HUES6 (cell line): ENCODE results near the gene LYPLAL1.

Experiments used
- H3K27ac ChIP-seq: 2 replicates; pipeline ENCODE4 v1.7.0; 2013; ENCODE audit warnings: low read depth, mild to moderate bottlenecking, low read length, inconsistent platforms
- H3K27me3 ChIP-seq: 2 replicates; pipeline ENCODE4 v1.6.1; 2013; ENCODE audit warnings: low read length; ENCODE audit not compliant: control insufficient read depth, insufficient read depth
- H3K36me3 ChIP-seq: 2 replicates; pipeline ENCODE4 v1.6.1; 2013; ENCODE audit warnings: low read length; ENCODE audit not compliant: control insufficient read depth, insufficient read depth
- H3K4me1 ChIP-seq: 2 replicates; pipeline ENCODE4 v1.6.1; 2013; ENCODE audit warnings: low read length; ENCODE audit not compliant: control insufficient read depth, insufficient read depth
- H3K4me3 ChIP-seq: 2 replicates; pipeline ENCODE4 v1.5.1; 2013; ENCODE audit warnings: low read depth, low read length
- H3K9ac ChIP-seq: one replicate; pipeline ENCODE4 v1.6.1; 2013; ENCODE audit warnings: mild to moderate bottlenecking, low read length
- H3K9me3 ChIP-seq: 2 replicates; pipeline ENCODE4 v1.6.1; 2013; ENCODE audit warnings: low read depth, low read length; ENCODE audit not compliant: control insufficient read depth, insufficient read depth

Gene LYPLAL1

GRCh38 chr1:219163401-219163954, 10.2 kb upstream of the LYPLAL1 start:
- Histone ChIP-seq H3K4me3 (no peak overlapping the region), H3K27ac (no peak overlapping the region), H3K9ac (no peak overlapping the region), H3K4me1 (no peaks in the 10 kb centered on the region; the same call in 1 of the 2 replicates), H3K27me3 (no peaks in the 10 kb centered on the region), H3K36me3 (no peaks in the 10 kb centered on the region), H3K9me3 (no peaks in the 10 kb centered on the region)

GRCh38 chr1:219171192-219171935, 2.3 kb upstream of the LYPLAL1 start:
- no peak overlapping the region for H3K4me3 ChIP-seq
- H3K9me3 ChIP-seq = no peaks in the 10 kb centered on the region
- no peaks in the 10 kb centered on the region for H3K27me3 ChIP-seq
- peaks cover 15% of the 10 kb centered on the region for H3K4me1 ChIP-seq
- no peaks in the 10 kb centered on the region for H3K36me3 ChIP-seq
- H3K9ac ChIP-seq = no peak overlapping the region
- no peak overlapping the region for H3K27ac ChIP-seq

GRCh38 chr1:219172821-219173220, 857 bp upstream of the LYPLAL1 start:
- H3K9ac ChIP-seq = no peak overlapping the region
- H3K27ac ChIP-seq = no peak overlapping the region
- H3K27me3 ChIP-seq = no peaks in the 10 kb centered on the region
- H3K4me1 ChIP-seq = peaks cover 15% of the 10 kb centered on the region
- no peaks in the 10 kb centered on the region for H3K9me3 ChIP-seq
- H3K4me3 ChIP-seq = no peak overlapping the region
- H3K36me3 ChIP-seq = 0 out of 2 replicates have a peak, but pooled peaks cover 3% of the 10 kb centered on the region

GRCh38 chr1:219173434-219173757, 282 bp upstream of the LYPLAL1 start:
- H3K4me3 ChIP-seq = peak overlapping the region; percentile 92
- H3K36me3 ChIP-seq = 0 out of 2 replicates have a peak, but pooled peaks cover 3% of the 10 kb centered on the region
- H3K9ac ChIP-seq = no peak overlapping the region
- no peaks in the 10 kb centered on the region for H3K9me3 ChIP-seq
- no peaks in the 10 kb centered on the region for H3K27me3 ChIP-seq
- H3K27ac ChIP-seq = no peak overlapping the region
- H3K4me1 ChIP-seq = peaks cover 15% of the 10 kb centered on the region

- 0 out of 2 replicates have a peak, but pooled peaks cover 3% of the 10 kb centered on the region for H3K36me3 ChIP-seq
- peak overlapping the region; percentile 88 for H3K9ac ChIP-seq
- no peaks in the 10 kb centered on the region for H3K27me3 ChIP-seq
- H3K27ac ChIP-seq = peak overlapping the region; percentile 80; the same call in 1 of the 2 replicates
- peaks cover 15% of the 10 kb centered on the region for H3K4me1 ChIP-seq
- peak overlapping the region; percentile 92 for H3K4me3 ChIP-seq
- no peaks in the 10 kb centered on the region for H3K9me3 ChIP-seq
These were observed 958 bp downstream of the LYPLAL1 start for GRCh38 chr1:219174460-219175211.

- Histone ChIP-seq H3K36me3 (peaks cover 5% of the 10 kb centered on the region; the same call in 1 of the 2 replicates), H3K4me3 (peak overlapping the region; percentile 92), H3K27me3 (no peaks in the 10 kb centered on the region), H3K9me3 (no peaks in the 10 kb centered on the region), H3K27ac (no peak overlapping the region), H3K9ac (peak overlapping the region; percentile 88), H3K4me1 (peaks cover 15% of the 10 kb centered on the region)
These were observed 1.5 kb downstream of the LYPLAL1 start for GRCh38 chr1:219175212-219175564.

- Histone ChIP-seq H3K27ac (no peak overlapping the region), H3K9me3 (no peaks in the 10 kb centered on the region), H3K27me3 (no peaks in the 10 kb centered on the region), H3K4me1 (peaks cover 15% of the 10 kb centered on the region), H3K36me3 (peaks cover 12% of the 10 kb centered on the region), H3K4me3 (no peak overlapping the region), H3K9ac (no peak overlapping the region)
These were observed 2.5 kb downstream of the LYPLAL1 start for GRCh38 chr1:219176168-219176567.

GRCh38 chr1:219177363-219177762, 3.7 kb downstream of the LYPLAL1 start:
- Histone ChIP-seq H3K9me3 (no peaks in the 10 kb centered on the region), H3K36me3 (peaks cover 12% of the 10 kb centered on the region), H3K9ac (no peak overlapping the region), H3K4me1 (peaks cover 15% of the 10 kb centered on the region), H3K27me3 (no peaks in the 10 kb centered on the region), H3K27ac (no peak overlapping the region), H3K4me3 (no peak overlapping the region)

GRCh38 chr1:219177940-219178339, 4.3 kb downstream of the LYPLAL1 start:
- Histone ChIP-seq H3K27ac (no peak overlapping the region), H3K27me3 (no peaks in the 10 kb centered on the region), H3K4me1 (peaks cover 15% of the 10 kb centered on the region), H3K9me3 (no peaks in the 10 kb centered on the region), H3K9ac (no peak overlapping the region), H3K36me3 (peaks cover 12% of the 10 kb centered on the region), H3K4me3 (no peak overlapping the region)

GRCh38 chr1:219179293-219179692, 5.6 kb downstream of the LYPLAL1 start:
- no peak overlapping the region for H3K9ac ChIP-seq
- H3K27me3 ChIP-seq = no peaks in the 10 kb centered on the region
- peaks cover 12% of the 10 kb centered on the region for H3K36me3 ChIP-seq
- H3K9me3 ChIP-seq = no peaks in the 10 kb centered on the region
- no peak overlapping the region for H3K27ac ChIP-seq
- H3K4me3 ChIP-seq = no peak overlapping the region
- H3K4me1 ChIP-seq = peaks cover 12% of the 10 kb centered on the region

GRCh38 chr1:219184337-219184736, 10.7 kb downstream of the LYPLAL1 start:
- Histone ChIP-seq H3K9ac (no peak overlapping the region), H3K4me3 (no peak overlapping the region), H3K36me3 (peaks cover 10% of the 10 kb centered on the region), H3K27ac (no peak overlapping the region), H3K9me3 (no peaks in the 10 kb centered on the region), H3K4me1 (peaks cover 4% of the 10 kb centered on the region; the same call in 1 of the 2 replicates), H3K27me3 (no peaks in the 10 kb centered on the region)
